Neutrophil (primary cell): Measurements from ENCODE around the gene GPATCH4.
A peak's percentile ranks its signal among the peaks of the same experiment; 100 is the strongest.

Experiments used
- H3K27ac ChIP-seq: fragments of 200-600 bp; sonication (generic); 2 replicates; pipeline ENCODE4 v1.5.1; 2016; ENCODE audit warnings: mild to moderate bottlenecking, moderate library complexity
- H3K27me3 ChIP-seq: fragments of 200-600 bp; sonication (generic); 2 replicates; pipeline ENCODE4 v1.6.0; 2016; ENCODE audit warnings: mild to moderate bottlenecking
- H3K36me3 ChIP-seq: fragments of 200-600 bp; sonication (generic); 2 replicates; pipeline ENCODE4 v1.5.1; 2017
- H3K4me1 ChIP-seq, 2 experiments: fragments of 200-600 bp in 1 of 2; sonication (generic) in 1 of 2; 1 replicate in 1 of 2; 2 replicates in 1 of 2; pipeline versions ENCODE4 v1.5.1 to v1.6.1; 2013 to 2016; ENCODE audit warnings: low read depth in 1 of 2, low read length in 1 of 2, mild to moderate bottlenecking in 1 of 2, moderate library complexity in 1 of 2; ENCODE audit not compliant: control insufficient read depth in 1 of 2, insufficient read depth in 1 of 2
- H3K4me3 ChIP-seq, 2 experiments: fragments of 200-600 bp in 1 of 2; sonication (generic) in 1 of 2; 1 replicate in 1 of 2; 2 replicates in 1 of 2; pipeline ENCODE4 v1.5.1; 2013 to 2016; ENCODE audit warnings: low read depth in 1 of 2, low read length in 1 of 2, mild to moderate bottlenecking in 1 of 2, moderate library complexity in 1 of 2
- H3K9me3 ChIP-seq: fragments of 200-600 bp; sonication (generic); 2 replicates; pipeline ENCODE4 v1.5.1; 2016
- CTCF ChIP-seq: fragments of 200-600 bp; sonication (generic); IDR thresholded peaks from 2 replicates; pipeline ENCODE4 v1.5.1; 2016; ENCODE audit warnings: antibody characterized with exemption

The GPATCH4 gene

GRCh38 chr1:156574039-156574633, 27.1 kb downstream of the GPATCH4 start:
- Histone ChIP-seq H3K4me3 (no peak overlapping the region), H3K27ac (no peak overlapping the region), H3K27me3 (peaks cover 14% of the 10 kb centered on the region), H3K4me1 (peaks cover 19 to 20% of the 10 kb centered on the region in 2 experiments), H3K36me3 (peaks cover 1% of the 10 kb centered on the region), H3K9me3 (no peaks in the 10 kb centered on the region)
- TF ChIP-seq CTCF = no peak

GRCh38 chr1:156572663-156573018, 28.6 kb downstream of the GPATCH4 start:
- H3K36me3 ChIP-seq = peaks cover 8% of the 10 kb centered on the region
- peaks cover 14% of the 10 kb centered on the region for H3K27me3 ChIP-seq
- TF ChIP-seq CTCF = no peak
- H3K27ac ChIP-seq = no peak overlapping the region
- no peaks in the 10 kb centered on the region for H3K9me3 ChIP-seq
- peaks cover 19 to 20% of the 10 kb centered on the region in 2 experiments for H3K4me1 ChIP-seq
- H3K4me3 ChIP-seq = peak overlapping the region; percentile 24 to 42

- H3K9me3 ChIP-seq = no peaks in the 10 kb centered on the region
- H3K4me3 ChIP-seq = peak within 1 kb of the TSS; percentile 24 to 42
- no peak within 1 kb of the TSS for H3K27ac ChIP-seq
- peaks cover 14% of the 10 kb centered on the region for H3K27me3 ChIP-seq
- H3K36me3 ChIP-seq = peaks cover 13% of the 10 kb centered on the region
- peaks cover 19 to 20% of the 10 kb centered on the region in 2 experiments for H3K4me1 ChIP-seq
- TF ChIP-seq CTCF = no peak
These were observed 29.2 kb downstream of the GPATCH4 start, which contains the start of gene IQGAP3 for GRCh38 chr1:156571919-156572662. TSS of gene IQGAP3 (minus strand) at chr1:156572565. CDS start at chr1:156572529, 36 bp downstream.

GRCh38 chr1:156571261-156571852, 29.9 kb downstream of the GPATCH4 start:
- TF ChIP-seq CTCF = no peak
- Histone ChIP-seq H3K27ac (no peak overlapping the region), H3K4me1 (peaks cover 19 to 20% of the 10 kb centered on the region in 2 experiments), H3K9me3 (no peaks in the 10 kb centered on the region), H3K36me3 (peaks cover 17% of the 10 kb centered on the region), H3K4me3 (no peak overlapping the region), H3K27me3 (peaks cover 14% of the 10 kb centered on the region)

- H3K27ac ChIP-seq = no peak overlapping the region
- no peaks in the 10 kb centered on the region for H3K9me3 ChIP-seq
- no peak for TF ChIP-seq CTCF
- no peaks in the 10 kb centered on the region for H3K27me3 ChIP-seq
- peaks cover 66% of the 10 kb centered on the region for H3K36me3 ChIP-seq
- H3K4me1 ChIP-seq = peaks cover 5 to 6% of the 10 kb centered on the region in 2 experiments
- no peak overlapping the region for H3K4me3 ChIP-seq
These were observed 34.8 kb downstream of the GPATCH4 start for GRCh38 chr1:156566436-156566835.
